HepG2 (cell line): ENCODE data around the gene CDH13.

Source experiments
- MAX ChIP-seq: IDR thresholded peaks from 2 replicates; pipeline ENCODE4 v1.6.1; 2012; ENCODE audit warnings: inconsistent platforms
- TF ChIP-seq, protein P1 (sequence below): IDR thresholded peaks from 2 replicates; pipeline ENCODE4 v1.6.1; 2016; ENCODE audit warnings: low read depth

DNA sequence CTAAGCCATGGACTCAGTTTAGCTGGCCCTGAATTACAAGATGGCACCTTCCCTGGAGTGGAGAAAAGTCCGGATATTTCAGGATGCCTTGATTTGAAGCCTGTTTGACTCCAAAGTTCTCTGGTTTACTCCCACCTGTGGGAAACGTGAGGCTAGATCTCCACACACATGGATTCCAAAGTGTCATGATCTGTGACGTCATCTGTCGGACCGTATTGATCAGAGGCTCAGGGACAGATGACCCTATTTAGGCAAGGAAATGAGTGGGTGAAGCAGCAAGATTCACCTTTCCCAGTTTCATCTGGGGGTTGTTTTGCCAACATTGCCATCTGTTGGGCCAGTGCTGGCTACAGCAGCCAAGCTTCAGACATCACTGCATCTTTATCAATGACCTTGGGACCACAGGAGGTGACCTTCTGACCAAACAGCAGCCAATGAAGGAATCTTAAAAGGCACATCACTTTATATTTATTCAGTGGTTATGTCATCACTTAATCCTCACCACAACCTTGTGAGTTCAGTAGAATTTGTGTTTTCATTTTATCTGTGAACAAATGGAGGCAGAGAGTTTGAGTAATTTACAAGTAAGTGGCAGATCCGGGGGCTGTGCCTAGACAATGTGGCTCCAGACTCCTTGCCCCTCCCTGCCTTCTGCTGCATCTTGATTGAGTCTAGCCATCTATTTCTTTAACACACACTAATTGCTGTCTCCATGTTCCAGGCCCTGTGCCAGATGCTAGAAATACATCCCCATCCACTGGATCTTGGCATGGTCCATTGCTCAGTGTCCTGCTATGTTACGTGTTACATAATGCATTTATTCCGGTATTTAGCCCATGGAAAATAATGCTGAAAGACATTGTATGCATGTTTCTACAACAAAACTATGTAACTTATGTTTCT lies 1.5 kb upstream of the CDH13 start:
- TF ChIP-seq MAX = no peak
- TF ChIP-seq, protein P1, sequence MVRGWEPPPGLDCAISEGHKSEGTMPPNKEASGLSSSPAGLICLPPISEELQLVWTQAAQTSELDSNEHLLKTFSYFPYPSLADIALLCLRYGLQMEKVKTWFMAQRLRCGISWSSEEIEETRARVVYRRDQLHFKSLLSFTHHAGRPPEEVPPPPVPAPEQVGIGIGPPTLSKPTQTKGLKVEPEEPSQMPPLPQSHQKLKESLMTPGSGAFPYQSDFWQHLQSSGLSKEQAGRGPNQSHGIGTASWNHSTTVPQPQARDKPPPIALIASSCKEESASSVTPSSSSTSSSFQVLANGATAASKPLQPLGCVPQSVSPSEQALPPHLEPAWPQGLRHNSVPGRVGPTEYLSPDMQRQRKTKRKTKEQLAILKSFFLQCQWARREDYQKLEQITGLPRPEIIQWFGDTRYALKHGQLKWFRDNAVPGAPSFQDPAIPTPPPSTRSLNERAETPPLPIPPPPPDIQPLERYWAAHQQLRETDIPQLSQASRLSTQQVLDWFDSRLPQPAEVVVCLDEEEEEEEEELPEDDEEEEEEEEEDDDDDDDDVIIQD (CRISPR knock-in tag) = no peak
